ENCODE results near the gene PIP5KL1. TPM values are rescaled to one million over a fixed set of nuclear protein-coding genes. Genes with fewer than 3 reads are reported as not detected.

PIP5KL1 gene
- total RNA-seq, 1 experiment from 2014 or later: 7.8 TPM

GRCh38 chr9:127876764-127877562, 53.6 kb downstream of the PIP5KL1 start:
- Histone ChIP-seq H3K27ac (ENCODE audit: low read length) (peak overlapping the region; percentile 53), H3K4me1 (ENCODE audit: control insufficient read depth, insufficient read depth, low read length) (peaks cover 30% of the 10 kb centered on the region; the same call in 1 of the 2 replicates), H3K4me3 (ENCODE audit: low read depth in 2 of 2, low read length in 2 of 2) (peak overlapping the region; percentile 39 to 64), H3K36me3 (ENCODE audit: control insufficient read depth, insufficient read depth, low read length) (no peaks in the 10 kb centered on the region), H3K9me3 (ENCODE audit: control insufficient read depth, insufficient read depth, low read depth, low read length) (no peaks in the 10 kb centered on the region), H3K27me3 (ENCODE audit: control insufficient read depth, insufficient read depth, low read length) (no peaks in the 10 kb centered on the region)
- intact Hi-C loops (cut with micrococcal nuclease; ENCODE audit: unreplicated experiment) (loop anchor here (10.0 kb wide), 1 partner anchor 72 kb away; the partner anchor contains the start of gene FPGS), in situ Hi-C loops (cut with HindIII; ENCODE audit: low pct_unique_long_range_greater_than_20kb, low sequenced_read_pairs) (no loop called here)
- POLR2A ChIA-PET: no interaction called here
- peak; percentile 40 for ATAC-seq
- no TSS peak for BruUV-seq (replicated peaks)
- TF ChIP-seq REST (IDR thresholded peaks at IDR 0.05; ENCODE audit: insufficient read depth in 1 of 2, low read depth in 2 of 2, low read length in 1 of 2) (no peak), SIN3A (IDR thresholded peaks at IDR 0.05; ENCODE audit: borderline replicate concordance, insufficient read depth, low read depth, low read length) (no peak), CTCF (IDR thresholded peaks at IDR 0.05) (no peak), POLR2AphosphoS5 (IDR thresholded peaks at IDR 0.05; ENCODE audit: low read depth, low read length) (no peak), TCF7L2 (IDR thresholded peaks at IDR 0.05; ENCODE audit: low read depth, low read length) (no peak)
- no peak for DNase-seq (ENCODE audit: low read depth, low spot score)
- CTCF ChIA-PET: no interaction called here

- no peak overlapping the region for H3K4me3 ChIP-seq (ENCODE audit: low read depth in 2 of 2, low read length in 2 of 2)
- intact Hi-C loops (cut with micrococcal nuclease; ENCODE audit: unreplicated experiment): loop anchor here (10.0 kb wide), 1 partner anchor 71 kb away; the partner anchor contains the start of gene FPGS
- CTCF ChIA-PET: no interaction called here
Measured at GRCh38 chr9:127876026-127876763, 54.4 kb downstream of the PIP5KL1 start.

More at GRCh38 chr9:127876026-127876763, 54.4 kb downstream of the PIP5KL1 start:
- H3K27ac ChIP-seq (ENCODE audit: low read length): no peak overlapping the region
- H3K4me1 ChIP-seq (ENCODE audit: control insufficient read depth, insufficient read depth, low read length): peaks cover 30% of the 10 kb centered on the region; the same call in 1 of the 2 replicates
- BruUV-seq (replicated peaks): no TSS peak
- ATAC-seq (no peak), DNase-seq (ENCODE audit: low read depth, low spot score) (no peak)
- POLR2A ChIA-PET: no interaction called here
- no peak for TF ChIP-seq REST (IDR thresholded peaks at IDR 0.05; ENCODE audit: insufficient read depth in 1 of 2, low read depth in 2 of 2, low read length in 1 of 2)
- no peak for TF ChIP-seq POLR2AphosphoS5 (IDR thresholded peaks at IDR 0.05; ENCODE audit: low read depth, low read length)
- TF ChIP-seq TCF7L2 (IDR thresholded peaks at IDR 0.05; ENCODE audit: low read depth, low read length): no peak
- TF ChIP-seq SIN3A (IDR thresholded peaks at IDR 0.05; ENCODE audit: borderline replicate concordance, insufficient read depth, low read depth, low read length): no peak
- no peak for TF ChIP-seq CTCF (IDR thresholded peaks at IDR 0.05)
- no peaks in the 10 kb centered on the region for H3K27me3 ChIP-seq (ENCODE audit: control insufficient read depth, insufficient read depth, low read length)
- no peaks in the 10 kb centered on the region for H3K9me3 ChIP-seq (ENCODE audit: control insufficient read depth, insufficient read depth, low read depth, low read length)
- in situ Hi-C loops (cut with HindIII; ENCODE audit: low pct_unique_long_range_greater_than_20kb, low sequenced_read_pairs): no loop called here
- no peaks in the 10 kb centered on the region for H3K36me3 ChIP-seq (ENCODE audit: control insufficient read depth, insufficient read depth, low read length)

Data from Panc1 (cell line).